Stimulated activated CD4-positive, alpha-beta T cell treated with anti-CD3 and anti-CD28 coated beads, Interleukin-12 subunit alpha, Interleukin-12 subunit beta, amount 100 ng/mL, for 24 hours (primary cell): ENCODE results near the gene LBR.

Experiments used
- DNase-seq, 2 experiments: peaks; one replicate each; pipeline ENCODE4 v3.0.0-alpha.2; 2020; ENCODE audit warnings: low read depth in 2 of 2

Gene LBR

GRCh38 chr1:225446595-225446960 is 18.7 kb upstream of the LBR start:
- DNase-seq: no peak

GRCh38 chr1:225445639-225446594 is 18.1 kb upstream of the LBR start:
- DNase-seq: no peak

- no peak for DNase-seq
These were observed 14.3 kb upstream of the LBR start for GRCh38 chr1:225442123-225442505.

- no peak for DNase-seq
These were observed 13.7 kb upstream of the LBR start for GRCh38 chr1:225441314-225442122.

- no peak for DNase-seq
These were observed 12.8 kb upstream of the LBR start for GRCh38 chr1:225440380-225441221.

GRCh38 chr1:225437710-225438437 is 10.0 kb upstream of the LBR start:
- DNase-seq: no peak

- DNase-seq: no peak
These were observed 8.1 kb upstream of the LBR start for GRCh38 chr1:225435957-225436392.

- DNase-seq: no peak
These were observed 7.6 kb upstream of the LBR start for GRCh38 chr1:225435487-225435886.

- no peak for DNase-seq
These were observed 7.2 kb upstream of the LBR start for GRCh38 chr1:225435076-225435475.

GRCh38 chr1:225434046-225434445 is 6.2 kb upstream of the LBR start:
- DNase-seq: no peak

- no peak for DNase-seq
These were observed 3.4 kb upstream of the LBR start for GRCh38 chr1:225431081-225431863.

GRCh38 chr1:225430301-225430700 is 2.5 kb upstream of the LBR start:
- DNase-seq: no peak

- DNase-seq: no peak
These were observed 1.1 kb upstream of the LBR start for GRCh38 chr1:225428881-225429455.

- peak; percentile 83 to 88 for DNase-seq
These were observed 436 bp upstream of the LBR start for GRCh38 chr1:225428068-225428880.

GRCh38 chr1:225426395-225427234 is 1.2 kb downstream of the LBR start:
- peak in 1 of 2 experiments; percentile 16 for DNase-seq

- DNase-seq: no peak
These were observed 2.5 kb downstream of the LBR start for GRCh38 chr1:225425201-225425786.

- no peak for DNase-seq
These were observed 3.2 kb downstream of the LBR start for GRCh38 chr1:225424562-225425200.
